ENCODE measurements around the gene CDSN.

GRCh38 chr6:31075528-31075927 is 44.7 kb downstream of the CDSN start:
- TF ChIP-seq CSDC2 (CRISPR knock-in tag; IDR thresholded peaks at IDR 0.05) = no peak
- no peak for TF ChIP-seq PPARA (CRISPR knock-in tag; IDR thresholded peaks at IDR 0.05; ENCODE audit: borderline replicate concordance)
- TF ChIP-seq ZFP3 (CRISPR knock-in tag; IDR thresholded peaks at IDR 0.05) = no peak
- TF ChIP-seq ARNTL (CRISPR knock-in tag; IDR thresholded peaks at IDR 0.05; ENCODE audit: borderline replicate concordance, low read depth) = no peak
- no peak for TF ChIP-seq PATZ1 (CRISPR knock-in tag; IDR thresholded peaks at IDR 0.05; ENCODE audit: borderline replicate concordance)
- TF ChIP-seq ISL1 (CRISPR knock-in tag; IDR thresholded peaks at IDR 0.05) = no peak
- no peak for TF ChIP-seq OSR1 (CRISPR knock-in tag; IDR thresholded peaks at IDR 0.05)
- no peak for TF ChIP-seq TCF4 (CRISPR knock-in tag; IDR thresholded peaks at IDR 0.05; ENCODE audit: borderline replicate concordance)
- no peak for TF ChIP-seq GLIS3 (CRISPR knock-in tag; IDR thresholded peaks at IDR 0.05)
- TF ChIP-seq CREB5 (CRISPR knock-in tag; IDR thresholded peaks at IDR 0.05; ENCODE audit: low read depth) = no peak
